GM03348 (cell line): ENCODE data around the gene ERC1.
"Not testable (repeated sequence)": the region's sequence is repeated elsewhere in the genome, so short reads cannot be mapped to it uniquely, and the experiment has no call there.

ENCODE experiments used
- DNase-seq: peaks from one replicate; pipeline ENCODE4 v3.0.0; 2012; ENCODE audit warnings: low spot score

The ERC1 gene

DNA sequence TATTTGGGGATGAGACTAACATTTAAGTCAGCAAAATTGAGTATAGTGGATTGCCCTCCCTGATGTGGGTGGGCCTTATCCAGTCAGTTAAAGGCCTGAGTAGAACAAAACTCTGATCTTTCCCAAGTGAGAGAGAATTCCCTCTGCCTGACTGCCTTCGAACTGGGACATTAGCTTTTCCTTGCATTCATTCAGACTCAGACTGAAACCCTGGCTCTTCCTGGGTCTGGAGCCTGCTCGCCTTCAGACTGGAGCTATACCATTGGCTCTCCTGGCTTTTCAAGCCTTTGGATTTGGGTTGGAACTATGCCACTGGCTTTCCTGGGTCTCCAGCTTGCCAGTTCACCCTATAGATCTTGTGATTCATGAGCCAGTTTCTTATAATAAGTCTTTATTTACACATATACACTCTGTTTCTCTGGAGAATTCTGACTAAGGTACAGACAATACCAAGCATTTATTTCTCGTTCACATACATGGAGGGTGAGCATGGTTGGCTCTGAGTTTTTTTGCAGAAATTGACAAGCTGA is 296.5 kb downstream of the ERC1 start:
- no peak for DNase-seq

DNA sequence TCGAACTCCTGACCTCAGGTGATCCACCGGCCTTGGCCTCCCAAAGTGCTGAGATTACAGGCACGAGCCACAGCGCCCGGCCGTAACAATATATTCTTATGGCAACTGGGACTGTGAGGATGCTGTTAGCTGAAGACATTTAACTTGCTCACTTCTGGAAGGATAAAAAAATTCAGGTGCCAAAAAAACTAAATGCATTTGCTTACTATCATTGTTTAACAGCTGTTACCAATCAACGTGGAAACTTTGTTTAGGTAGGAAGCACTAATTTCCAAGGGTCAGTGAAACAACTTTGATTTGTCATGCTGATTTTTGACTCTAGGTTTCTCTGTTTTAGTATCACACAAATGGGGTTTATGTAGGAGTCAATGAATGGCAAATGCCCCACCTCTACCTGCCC is 297.3 kb downstream of the ERC1 start:
- no peak for DNase-seq

DNA sequence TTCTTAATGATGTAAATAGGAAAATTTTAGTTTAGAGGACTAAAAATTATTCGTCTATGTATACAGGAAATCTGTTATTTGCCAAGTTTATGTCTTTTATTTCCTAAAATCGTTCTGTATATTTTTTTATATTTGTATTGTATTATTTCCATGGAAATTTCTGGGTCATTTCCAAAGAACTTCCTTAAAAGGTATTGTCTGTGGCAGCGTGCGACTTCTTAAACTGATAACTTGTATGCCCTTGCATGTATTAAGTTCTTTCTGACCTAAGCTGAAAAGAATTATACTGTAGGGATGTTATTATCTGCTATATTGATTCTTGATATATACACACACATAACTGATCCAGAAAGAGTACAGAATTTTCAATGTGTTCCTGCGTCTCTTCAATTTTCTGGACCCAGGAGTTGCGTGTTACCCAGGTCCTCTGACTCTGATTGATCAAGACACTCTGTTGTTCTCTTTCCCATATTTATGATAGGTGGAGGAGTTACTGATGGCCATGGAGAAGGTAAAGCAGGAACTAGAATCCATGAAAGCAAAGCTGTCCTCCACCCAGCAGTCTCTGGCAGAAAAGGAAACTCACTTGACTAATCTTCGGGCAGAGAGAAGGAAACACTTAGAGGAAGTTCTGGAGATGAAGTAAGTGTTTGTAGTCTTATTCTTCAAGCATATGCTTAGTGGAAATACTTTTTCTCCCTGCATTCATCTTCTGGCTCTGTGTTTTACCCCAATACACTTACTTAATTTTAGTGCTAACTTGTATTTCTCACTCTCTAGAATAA is 298.5 kb downstream of the ERC1 start:
- DNase-seq: no peak

DNA sequence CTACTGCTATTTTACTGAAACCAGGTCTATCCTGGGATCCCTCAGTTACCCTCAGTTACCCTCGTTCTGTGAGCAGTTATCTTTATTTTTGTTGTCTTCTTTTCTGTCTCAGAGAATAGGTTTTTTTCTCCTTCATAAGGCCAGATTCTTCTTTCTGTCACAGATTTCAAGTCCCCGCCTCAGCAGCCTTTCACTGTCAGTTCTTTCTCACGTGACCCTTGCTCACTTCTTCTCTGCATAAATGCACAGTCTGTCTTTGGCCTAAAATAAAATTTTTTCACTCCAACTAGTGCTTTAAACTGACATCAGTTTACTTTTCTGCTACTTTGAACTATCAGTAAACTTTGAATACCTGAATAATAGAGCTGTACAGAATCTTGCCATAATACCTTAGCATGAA is 299.7 kb downstream of the ERC1 start:
- no peak for DNase-seq

DNA sequence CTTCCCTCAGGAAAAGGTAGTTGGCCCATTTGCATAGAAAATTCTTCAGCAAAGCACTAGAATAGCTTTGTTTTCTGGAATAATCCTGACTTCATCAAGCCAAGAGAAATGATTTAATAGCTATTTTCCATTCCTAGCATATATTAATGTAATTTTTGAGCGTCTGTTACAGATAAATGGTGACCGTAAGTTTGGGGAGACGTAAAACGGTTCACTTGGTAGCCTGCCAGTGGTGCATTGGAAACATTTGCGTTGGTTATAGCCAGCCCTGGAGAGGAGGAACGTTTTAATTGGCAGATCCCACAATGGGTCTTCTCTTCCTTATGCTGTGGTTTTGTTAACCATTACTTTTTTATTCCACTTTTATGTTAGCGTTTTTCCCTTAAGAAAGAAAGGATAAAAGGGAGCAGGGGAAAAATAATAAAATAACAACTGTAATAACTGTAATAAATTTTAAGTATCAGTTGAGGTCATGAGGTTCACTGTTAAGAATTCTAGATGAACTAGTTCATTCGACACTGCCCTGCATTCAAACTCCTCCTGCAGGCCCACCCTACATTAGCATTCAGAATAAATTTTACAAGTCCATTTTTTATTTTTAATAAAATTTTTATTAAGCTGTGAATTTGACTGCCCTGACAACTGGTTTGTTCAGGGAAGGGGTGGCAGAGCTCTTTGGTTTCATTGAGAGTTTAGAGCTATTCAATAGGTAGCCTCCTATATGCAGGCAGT is 300.7 kb downstream of the ERC1 start:
- DNase-seq: no peak

GRCh38 chr12:1293901-1294300 is 302.9 kb downstream of the ERC1 start:
- no peak for DNase-seq

DNA sequence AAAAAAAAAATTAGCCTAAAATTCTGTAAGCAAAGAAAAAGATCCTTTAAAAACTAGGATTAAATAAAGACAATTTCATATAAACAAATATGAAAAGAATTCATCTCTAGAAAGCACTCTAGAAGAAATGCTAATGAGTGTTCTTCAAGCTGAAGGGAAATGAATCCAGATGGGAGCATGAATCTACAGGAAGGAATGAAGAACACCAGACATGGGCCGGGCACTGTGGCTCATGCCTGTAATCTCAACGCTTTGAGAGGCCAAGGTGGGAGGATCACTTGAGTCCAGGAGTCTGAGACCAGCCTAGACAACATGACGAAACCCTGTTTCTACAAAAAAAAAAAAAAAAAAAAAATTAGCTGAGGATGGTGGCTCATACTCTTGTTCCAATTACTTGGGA is 306.2 kb downstream of the ERC1 start:
- DNase-seq: peak; percentile 75

DNA sequence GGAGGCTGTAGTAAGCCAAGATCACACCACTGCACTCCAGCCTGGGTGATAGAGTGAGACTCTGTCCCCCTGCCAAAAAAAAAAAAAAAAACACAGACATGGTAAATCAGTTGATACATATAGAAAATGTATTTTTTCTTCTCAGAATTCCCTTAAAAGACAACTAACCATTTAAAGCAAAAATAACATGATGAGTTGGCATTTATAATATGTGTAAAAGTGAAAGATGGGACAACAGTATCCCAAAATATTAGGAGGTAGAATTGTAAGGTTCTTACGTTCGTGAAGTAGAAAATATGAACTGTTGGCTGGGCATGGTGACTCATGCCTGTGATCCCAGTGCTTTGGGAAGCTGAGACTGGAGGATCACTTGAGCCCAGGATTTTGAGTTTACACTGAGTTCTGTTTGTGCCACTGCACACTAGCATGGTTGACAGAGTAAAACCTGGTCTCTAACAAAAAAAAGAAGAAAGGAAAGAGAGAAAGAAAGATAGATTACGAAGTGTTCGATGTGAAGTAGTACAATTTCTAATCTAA is 306.7 kb downstream of the ERC1 start:
- no peak for DNase-seq

GRCh38 chr12:1300460-1300859 is 309.4 kb downstream of the ERC1 start:
- DNase-seq: no peak

- no peak for DNase-seq
Observed at GRCh38 chr12:1302201-1302870, 311.3 kb downstream of the ERC1 start.

DNA sequence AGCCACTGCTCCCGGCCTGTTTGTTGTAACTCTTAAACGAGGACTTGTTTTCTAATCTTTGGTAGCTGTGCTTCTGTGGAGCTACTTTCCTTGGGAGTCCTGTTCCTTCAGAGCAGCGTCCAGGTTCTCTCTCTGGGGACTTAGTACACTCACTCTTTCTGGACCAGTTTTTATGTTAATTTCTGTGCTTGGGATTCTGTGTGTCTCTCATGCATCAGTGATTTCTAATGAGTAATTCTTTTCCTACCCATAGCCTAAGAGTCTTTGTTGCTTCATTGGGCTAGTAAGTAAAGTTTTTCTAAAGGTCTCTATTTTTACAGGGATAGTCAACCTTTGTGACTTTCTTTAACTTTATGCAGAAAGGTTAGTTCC is 314.0 kb downstream of the ERC1 start:
- DNase-seq: no peak

- DNase-seq: no peak
Observed at GRCh38 chr12:1305791-1306500, 314.9 kb downstream of the ERC1 start.

GRCh38 chr12:1306817-1307216 is 315.8 kb downstream of the ERC1 start:
- no peak for DNase-seq

DNA sequence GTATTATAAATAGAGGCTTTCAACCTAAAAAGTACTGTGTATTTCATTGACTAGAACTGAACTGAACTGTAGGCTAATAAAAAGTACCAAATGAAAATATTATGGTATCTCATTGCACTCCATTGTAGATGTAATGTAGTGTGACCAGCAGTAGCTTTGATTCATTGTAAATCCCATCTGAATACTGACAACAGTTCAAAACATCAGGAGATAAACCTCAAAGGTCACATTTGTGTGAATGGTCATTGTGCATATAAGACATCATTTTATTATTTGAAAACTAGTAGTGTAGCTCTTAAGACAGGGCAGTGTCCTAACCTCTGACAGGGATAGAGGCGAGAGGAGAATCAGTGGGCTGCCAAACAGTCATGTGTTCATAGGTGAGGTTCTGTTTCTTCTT is 316.8 kb downstream of the ERC1 start:
- no peak for DNase-seq

DNA sequence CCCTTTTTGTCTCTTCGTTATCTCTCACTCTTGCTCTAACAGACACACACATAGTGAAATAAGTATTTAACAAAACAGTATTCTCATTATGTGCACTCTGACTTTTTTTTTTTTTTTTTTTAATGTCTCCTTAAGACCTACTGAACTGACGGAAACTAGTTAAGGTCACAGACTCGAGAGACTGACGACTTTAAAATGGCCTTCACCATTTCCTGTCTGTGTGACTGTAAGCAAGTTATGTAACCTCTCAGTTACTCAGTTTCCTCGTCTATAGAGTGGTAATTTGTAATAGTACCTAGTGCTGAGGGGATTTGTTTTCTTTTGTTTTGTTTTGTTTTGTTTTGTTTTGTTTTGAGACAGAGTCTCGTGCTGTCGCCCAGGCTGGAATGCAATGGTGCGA is 318.6 kb downstream of the ERC1 start:
- DNase-seq: no peak

DNA sequence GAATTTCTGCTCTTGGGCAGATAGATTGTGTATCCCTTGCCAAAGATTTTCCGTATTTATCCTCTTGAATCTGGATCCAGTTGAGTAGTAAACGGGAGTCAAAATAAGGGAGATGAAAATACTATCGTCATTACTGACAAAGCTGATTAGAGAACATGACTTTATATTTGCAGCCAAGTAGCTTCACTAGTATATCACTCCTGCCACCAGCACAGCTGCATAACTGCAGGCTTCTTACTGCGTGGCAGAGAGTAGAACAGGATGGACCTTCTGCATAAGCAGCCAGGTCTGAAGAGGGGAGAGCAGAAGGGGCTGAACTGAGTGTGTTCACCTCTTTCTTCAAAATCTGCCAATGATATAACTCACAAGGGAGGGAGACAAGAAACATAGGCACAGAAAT is 319.6 kb downstream of the ERC1 start:
- DNase-seq: no peak

DNA sequence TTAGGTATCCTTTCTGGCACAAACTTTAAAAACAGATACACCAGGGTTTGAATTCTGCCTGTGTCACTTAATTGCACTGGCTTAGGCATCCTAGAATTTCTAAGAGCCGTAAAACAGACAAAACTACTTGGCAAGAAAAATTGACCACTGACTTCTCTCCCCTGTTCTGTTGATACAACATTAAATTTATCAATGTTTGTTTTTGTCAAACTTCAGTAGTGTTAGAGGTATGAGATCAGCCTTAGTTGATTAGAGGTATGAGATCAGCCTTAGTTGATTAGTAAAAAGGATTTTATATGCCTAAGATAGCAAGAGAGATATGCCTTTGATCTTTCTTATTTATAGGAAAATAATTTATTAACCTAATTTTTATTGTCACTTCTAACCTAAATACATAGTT is 320.1 kb downstream of the ERC1 start:
- DNase-seq: no peak

- no peak for DNase-seq
Observed at GRCh38 chr12:1313906-1314305, 322.9 kb downstream of the ERC1 start.

DNA sequence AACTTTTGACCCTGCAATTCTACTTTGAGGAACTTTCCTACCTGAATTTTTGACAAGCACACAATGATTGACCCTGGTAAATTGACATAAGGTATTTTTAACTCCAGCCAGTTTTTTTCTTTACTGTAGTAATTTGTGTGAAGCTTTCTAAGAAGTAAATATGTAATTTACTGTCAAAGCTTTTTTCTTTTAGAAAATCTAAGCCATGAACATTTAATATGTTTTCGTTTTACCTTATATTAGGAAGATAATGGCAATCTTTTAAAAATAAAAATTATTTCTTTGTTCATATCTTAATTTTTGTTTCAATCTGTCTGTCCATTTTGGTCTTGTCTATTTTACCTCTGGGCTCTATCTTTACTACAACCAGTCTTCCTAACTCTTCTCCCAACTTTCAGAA is 323.5 kb downstream of the ERC1 start:
- no peak for DNase-seq

DNA sequence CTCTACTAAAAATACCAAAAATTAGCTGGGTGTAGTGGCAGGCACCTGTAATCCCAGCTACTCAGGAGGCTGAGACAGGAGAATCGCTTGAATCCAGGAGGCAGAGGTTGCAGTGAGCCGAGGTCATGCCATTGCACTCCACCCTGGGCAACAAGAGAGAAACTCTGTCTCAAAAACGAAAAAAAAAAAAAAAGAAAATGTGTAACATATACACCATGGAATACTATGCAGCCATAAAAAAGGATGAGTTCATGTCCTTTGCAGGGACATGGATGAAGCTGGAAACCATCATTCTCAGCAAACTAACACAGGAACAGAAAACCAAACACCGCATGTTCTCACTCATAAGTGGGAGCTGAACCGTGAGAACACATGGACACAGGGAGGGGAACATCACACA is 326.0 kb downstream of the ERC1 start:
- not testable (repeated sequence) for DNase-seq

DNA sequence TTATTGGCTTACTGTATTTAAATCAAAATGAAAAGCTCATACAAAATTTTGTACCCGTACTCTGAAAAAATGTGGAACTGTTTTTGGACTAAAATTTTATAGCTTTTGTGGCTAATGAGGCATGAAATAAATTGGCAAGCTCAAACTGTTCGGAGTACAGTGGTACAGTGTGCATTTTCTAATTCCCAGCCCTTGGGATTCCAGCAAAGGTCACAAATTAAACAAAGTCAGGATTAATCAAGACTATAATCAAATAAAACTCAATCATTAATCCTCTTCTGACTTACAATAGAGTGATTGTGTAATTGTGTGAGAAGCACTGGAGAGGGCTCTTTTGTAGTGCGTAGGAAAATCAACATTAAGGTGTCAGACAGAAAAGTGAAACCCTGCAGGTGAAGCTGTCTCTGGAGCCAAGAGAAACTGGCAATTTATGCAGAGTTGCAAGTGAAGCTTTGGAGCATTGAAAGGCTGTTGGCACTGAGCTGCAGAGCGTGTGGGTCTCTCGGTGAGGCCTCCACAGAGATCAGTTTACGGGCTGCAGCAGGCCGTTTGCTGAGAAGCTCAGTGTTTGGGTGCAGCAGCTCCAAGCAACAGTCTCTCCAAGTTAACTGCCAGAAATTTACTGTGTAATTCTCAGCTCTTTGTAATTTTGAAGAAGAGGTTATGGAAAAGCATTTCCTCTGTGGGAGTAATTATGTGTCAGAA is 327.5 kb downstream of the ERC1 start:
- peak; percentile 59 for DNase-seq
